Left ventricle myocardium superior (tissue), 1 donor: ENCODE measurements around the gene LDLRAD4. TPM values are rescaled to one million over a fixed set of nuclear protein-coding genes. Genes with fewer than 3 reads are reported as not detected.

Experiments
- ATAC-seq: fragments of 200-7000 bp; cut with Tn5 transposase; one replicate; pipeline ENCODE4 v1.9.1; 2020; ENCODE audit warnings: mild to moderate bottlenecking, moderate library complexity
- DNase-seq: peaks from one replicate; pipeline ENCODE4 v3.0.0-alpha.2; 2020
- intact Hi-C: fragments of 100-400 bp; cut with micrococcal nuclease; formaldehyde crosslinking; loops from one replicate; pipeline ENCODE4 v1.11.0; 2022
- total RNA-seq: library from RNA; stranded (reverse); fragmentation: NEBNext Ultra II Directional; extraction: Animal tissue kit (Norgen Biotek cat#: 25700); gene quantifications from one replicate; pipeline ENCODE4 v1.2.1, GENCODE V29; 2021
- donor health status: DM: no; HTN: yes; CAD: no; lungs with severe emphysema.

Gene LDLRAD4
- total RNA-seq, 1 donor from 2014 or later, result 26.0 TPM

DNA sequence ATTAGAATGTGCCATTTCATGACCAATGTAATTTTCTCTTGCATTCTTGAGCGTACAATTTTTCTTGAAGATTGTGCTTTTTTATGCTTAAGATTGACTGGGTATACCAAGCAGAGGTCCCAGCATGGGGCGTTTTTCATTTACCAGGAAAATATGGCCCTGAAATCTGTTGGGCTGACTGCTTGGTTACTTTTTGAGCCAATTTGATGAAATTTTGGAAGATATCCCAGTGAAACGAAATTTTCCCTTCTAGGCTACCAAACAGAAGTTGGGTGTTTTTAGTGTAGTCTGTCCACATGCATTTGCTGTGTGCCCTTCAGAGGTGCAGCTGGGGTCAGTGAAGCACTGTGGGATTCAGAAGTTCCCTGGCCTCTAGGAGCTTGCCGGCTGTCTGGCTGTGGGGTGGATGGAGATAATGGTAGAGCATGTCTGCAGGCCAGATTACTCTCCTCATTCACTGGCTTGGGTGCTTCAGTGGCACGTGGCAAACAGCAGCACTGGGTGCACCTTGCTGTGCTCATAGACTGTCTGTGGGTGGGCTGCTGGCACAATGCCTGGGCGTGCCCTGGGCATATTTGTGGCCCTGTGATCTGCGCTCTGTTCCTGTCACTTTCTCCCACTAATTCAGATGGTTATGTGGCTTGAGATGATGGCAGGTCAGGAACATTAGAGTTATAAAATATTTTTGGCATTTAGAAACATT is 73.3 kb downstream of the LDLRAD4 start:
- ATAC-seq, result peak; percentile 9
- intact Hi-C loops, result no loop called here
- no peak for DNase-seq

DNA sequence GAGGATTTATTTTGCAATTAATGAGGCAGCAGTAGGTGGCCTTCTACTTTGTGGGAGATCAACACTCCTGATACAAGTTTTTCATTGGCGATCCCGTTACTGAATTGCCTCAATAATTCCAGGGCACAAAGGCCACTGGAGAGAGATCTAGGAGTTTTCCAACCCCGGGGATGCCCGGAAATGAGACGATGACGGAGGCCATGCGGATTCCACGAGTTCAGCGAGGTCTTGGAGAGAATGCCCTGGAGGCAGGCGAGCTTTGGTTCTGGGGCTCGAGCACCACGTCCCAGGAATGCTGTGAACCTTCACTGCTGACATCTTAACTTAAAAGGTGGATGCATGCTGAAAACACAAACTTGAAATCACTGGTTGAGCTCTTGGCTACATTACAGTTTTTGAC is 74.2 kb downstream of the LDLRAD4 start:
- ATAC-seq (no peak), DNase-seq (no peak)
- intact Hi-C loops, result no loop called here

GRCh38 chr18:13294309-13294708 is 75.7 kb downstream of the LDLRAD4 start:
- intact Hi-C loops, result no loop called here
- DNase-seq, result no peak
- no peak for ATAC-seq

DNA sequence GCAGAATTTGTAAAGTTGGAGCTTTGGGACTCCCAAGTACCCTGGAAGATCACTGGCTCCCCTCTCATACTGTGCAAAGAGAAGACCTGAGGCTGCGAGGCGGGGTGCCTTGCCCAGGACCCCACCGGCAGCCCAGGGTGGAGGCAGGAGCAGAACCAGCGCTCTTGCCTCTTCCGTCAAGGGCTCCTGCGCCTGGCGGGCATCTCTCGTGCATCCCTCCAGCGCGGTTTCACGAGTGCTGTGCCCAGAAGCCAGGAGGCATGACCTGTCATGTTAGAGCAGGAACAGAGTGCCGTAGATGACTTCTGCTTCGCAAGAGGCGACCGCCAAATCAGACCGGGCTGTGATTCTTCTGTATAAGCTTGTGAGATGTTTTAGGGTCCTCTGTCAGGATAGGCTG is 77.3 kb downstream of the LDLRAD4 start:
- ATAC-seq (no peak), DNase-seq (no peak)

GRCh38 chr18:13296867-13297574 is 78.5 kb downstream of the LDLRAD4 start:
- DNase-seq (no peak), ATAC-seq (no peak)
- intact Hi-C loops, result no loop called here

More for the DNA sequence above, 77.3 kb downstream of the LDLRAD4 start:
- intact Hi-C loops, result no loop called here

DNA sequence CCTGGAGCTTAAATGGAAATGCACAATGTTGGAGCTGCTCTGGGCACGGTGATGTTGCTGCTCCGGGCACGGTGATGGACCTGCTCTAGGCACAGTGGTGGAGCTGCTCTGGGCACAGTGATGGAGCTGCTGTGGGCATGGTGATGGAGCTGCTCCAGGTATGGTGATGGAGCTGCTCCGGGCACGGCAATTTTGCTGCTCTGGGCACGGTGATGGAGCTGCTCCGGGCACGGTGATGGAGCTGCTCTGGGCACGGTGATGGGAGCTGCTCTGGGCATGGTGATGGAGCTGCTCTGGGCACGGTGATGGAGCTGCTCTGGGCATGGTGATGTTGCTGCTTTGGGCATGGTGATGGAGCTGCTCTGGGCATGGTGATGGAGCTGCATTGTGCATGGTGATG is 79.7 kb downstream of the LDLRAD4 start:
- ATAC-seq (no peak), DNase-seq (no peak)
- intact Hi-C loops, result no loop called here

- peak; percentile 42 for ATAC-seq
- intact Hi-C loops, result no loop called here
- DNase-seq, result no peak
Observed at GRCh38 chr18:13300029-13300428, 81.5 kb downstream of the LDLRAD4 start.

- intact Hi-C loops, result no loop called here
- DNase-seq, result no peak
- ATAC-seq, result peak; percentile 5
Observed at GRCh38 chr18:13300796-13301195, 82.2 kb downstream of the LDLRAD4 start.

GRCh38 chr18:13302040-13302439 is 83.5 kb downstream of the LDLRAD4 start:
- peak; percentile 33 for ATAC-seq
- no peak for DNase-seq
- intact Hi-C loops, result no loop called here

GRCh38 chr18:13302457-13303225 is 84.1 kb downstream of the LDLRAD4 start:
- no peak for DNase-seq

DNA sequence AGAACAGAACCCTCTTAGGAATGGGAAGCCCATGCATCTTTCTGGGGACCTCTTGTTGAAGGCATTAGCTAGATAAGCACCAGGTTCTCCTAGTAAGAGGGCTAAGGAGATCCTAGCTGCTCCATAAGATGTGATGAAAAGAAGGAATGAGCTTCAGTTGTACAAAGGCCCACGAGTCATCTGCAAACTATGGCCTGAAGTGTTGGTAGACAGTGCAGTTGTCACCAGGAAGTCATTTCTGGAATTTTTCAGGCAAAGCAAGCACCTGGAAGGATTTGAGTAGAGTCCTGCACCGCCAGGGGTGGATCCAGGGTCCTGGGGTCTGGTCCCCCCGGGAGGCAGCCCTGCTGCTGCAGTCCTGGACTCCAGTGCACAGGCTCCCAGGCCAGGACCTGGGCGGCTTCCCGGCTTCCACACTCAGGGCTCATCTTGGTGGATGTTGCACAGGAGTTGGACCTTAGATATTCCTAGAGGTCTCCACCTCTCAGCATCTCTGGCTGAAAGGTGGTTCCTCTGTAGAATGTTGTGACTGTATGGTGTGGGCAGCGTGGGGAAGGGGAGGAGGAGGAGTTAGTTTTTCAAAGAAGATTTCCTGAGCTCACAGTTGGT is 85.3 kb downstream of the LDLRAD4 start:
- DNase-seq (no peak), ATAC-seq (no peak)
- intact Hi-C loops, result no loop called here

More at GRCh38 chr18:13302457-13303225, 84.1 kb downstream of the LDLRAD4 start:
- intact Hi-C loops, result no loop called here
- ATAC-seq, result no peak

DNA sequence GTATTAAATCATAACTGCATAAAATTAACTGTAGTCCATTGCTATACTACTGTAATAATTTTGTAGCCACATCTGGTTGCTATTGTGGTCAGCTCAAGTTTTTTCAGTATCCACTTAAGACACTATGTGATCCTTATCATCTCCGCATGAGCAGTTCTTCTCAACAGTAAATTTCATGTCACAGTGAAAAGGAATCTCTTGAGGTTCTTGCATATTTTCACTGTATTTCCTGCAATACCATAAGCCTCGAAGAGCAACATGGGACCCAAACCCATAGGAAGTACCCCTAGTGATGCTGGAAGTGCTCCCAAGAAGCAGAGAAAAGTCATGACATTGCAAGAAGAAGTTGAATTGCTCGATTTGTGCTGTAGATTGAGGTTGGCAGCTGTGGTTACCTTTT is 86.7 kb downstream of the LDLRAD4 start:
- DNase-seq (no peak), ATAC-seq (no peak)
- intact Hi-C loops, result no loop called here

GRCh38 chr18:13306583-13306982 is 88.0 kb downstream of the LDLRAD4 start:
- ATAC-seq, result no peak
- intact Hi-C loops, result no loop called here
- DNase-seq, result no peak

- DNase-seq (no peak), ATAC-seq (no peak)
- intact Hi-C loops, result no loop called here
Observed at GRCh38 chr18:13308369-13308768, 89.8 kb downstream of the LDLRAD4 start.

GRCh38 chr18:13309031-13309747 is 90.6 kb downstream of the LDLRAD4 start:
- intact Hi-C loops, result no loop called here
- no peak for ATAC-seq
- DNase-seq, result no peak

DNA sequence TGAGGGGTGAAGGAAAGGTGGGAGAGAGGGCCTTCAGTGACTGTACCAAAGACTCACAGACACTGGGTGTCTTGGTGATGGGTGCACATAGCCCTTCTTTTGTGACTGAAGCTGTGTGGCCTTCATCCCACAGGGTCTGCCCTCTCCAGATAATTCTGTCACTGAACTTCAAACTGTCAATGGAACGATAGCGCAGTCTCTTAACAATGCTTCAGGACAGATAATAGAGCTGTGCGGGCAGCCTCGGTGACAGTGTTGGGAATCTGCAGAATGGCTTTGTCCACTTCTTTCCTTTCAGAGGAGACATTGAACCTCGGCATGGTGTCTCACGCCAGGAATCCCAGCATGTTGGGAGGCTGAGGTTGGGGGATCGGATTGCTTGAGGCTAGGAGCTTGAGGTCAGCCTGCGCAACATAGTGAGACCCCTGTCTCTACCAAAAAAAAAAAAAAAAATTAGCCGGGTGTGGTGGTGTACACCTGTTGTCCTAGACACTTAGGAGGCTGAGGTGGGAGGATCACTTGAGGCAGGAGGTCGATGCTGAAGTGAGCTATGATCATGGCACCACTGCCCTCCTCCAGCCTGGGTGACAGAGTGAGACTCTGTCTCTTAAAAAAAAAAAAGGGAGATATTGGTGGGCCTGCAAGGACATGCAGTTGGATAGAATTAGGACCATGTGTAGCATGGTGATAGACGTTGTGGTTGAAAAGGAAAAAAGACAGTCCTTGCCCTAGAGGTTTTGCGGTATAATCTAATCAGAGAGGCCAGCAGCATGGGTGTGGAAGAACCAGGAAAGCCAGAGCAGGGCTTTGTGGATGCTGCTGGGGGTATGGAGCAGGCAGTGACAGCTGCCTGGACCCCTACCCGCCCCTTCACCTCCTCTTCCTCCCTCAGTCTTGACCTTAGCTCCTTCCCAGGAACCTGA is 91.4 kb downstream of the LDLRAD4 start:
- ATAC-seq (no peak), DNase-seq (no peak)
- intact Hi-C loops, result no loop called here

DNA sequence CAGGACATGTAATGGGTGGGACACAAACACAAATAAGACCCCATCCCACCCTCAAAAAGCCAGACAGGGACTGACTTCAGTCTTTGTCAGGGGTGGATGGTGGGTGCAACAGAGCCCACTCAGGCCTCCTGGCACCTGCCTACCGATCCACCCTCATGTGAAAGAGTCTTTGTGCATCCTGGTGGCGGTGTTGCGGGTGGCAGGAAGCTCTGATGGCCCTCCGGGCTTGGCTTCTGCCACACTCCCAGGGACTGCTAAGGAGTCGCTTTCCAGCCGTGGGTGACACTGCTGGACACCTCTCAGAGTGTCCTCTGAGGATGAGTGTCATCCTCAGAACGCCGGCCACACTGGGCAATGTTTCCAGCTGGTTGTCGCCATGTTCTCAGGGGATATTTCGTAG is 92.6 kb downstream of the LDLRAD4 start:
- intact Hi-C loops, result no loop called here
- ATAC-seq (no peak), DNase-seq (no peak)

- no peak for ATAC-seq
- DNase-seq, result no peak
- intact Hi-C loops, result no loop called here
Observed at GRCh38 chr18:13312515-13312914, 94.0 kb downstream of the LDLRAD4 start.
